ENCODE data around the gene CCDC88A. TPM values are rescaled to one million over a fixed set of nuclear protein-coding genes. Genes with fewer than 3 reads are reported as not detected.

Gene CCDC88A
- total RNA-seq, 1 donor from 2014 or later = 66.7 TPM

DNA sequence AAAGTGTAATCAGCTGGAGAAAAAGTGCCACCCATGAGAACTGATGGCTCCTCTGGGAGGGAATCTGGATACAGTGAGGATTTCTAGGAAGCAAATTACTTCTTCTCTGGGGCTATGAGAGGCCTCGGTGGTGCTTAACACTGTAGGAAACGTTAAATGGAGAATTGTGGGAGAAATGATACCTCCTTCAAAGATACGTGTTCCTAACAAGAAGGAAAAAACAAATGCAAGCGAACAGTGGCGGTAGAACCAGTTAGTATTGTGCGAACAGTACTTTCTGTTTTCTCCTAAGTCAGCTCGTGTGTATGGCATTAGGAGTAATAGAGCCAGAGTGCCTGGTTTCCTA is 150.0 kb downstream of the CCDC88A start:
- DNase-seq (ENCODE audit: low read depth) (no peak), FAIRE-seq (no peak)
- TF ChIP-seq, protein P1, sequence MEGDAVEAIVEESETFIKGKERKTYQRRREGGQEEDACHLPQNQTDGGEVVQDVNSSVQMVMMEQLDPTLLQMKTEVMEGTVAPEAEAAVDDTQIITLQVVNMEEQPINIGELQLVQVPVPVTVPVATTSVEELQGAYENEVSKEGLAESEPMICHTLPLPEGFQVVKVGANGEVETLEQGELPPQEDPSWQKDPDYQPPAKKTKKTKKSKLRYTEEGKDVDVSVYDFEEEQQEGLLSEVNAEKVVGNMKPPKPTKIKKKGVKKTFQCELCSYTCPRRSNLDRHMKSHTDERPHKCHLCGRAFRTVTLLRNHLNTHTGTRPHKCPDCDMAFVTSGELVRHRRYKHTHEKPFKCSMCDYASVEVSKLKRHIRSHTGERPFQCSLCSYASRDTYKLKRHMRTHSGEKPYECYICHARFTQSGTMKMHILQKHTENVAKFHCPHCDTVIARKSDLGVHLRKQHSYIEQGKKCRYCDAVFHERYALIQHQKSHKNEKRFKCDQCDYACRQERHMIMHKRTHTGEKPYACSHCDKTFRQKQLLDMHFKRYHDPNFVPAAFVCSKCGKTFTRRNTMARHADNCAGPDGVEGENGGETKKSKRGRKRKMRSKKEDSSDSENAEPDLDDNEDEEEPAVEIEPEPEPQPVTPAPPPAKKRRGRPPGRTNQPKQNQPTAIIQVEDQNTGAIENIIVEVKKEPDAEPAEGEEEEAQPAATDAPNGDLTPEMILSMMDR (IDR thresholded peaks at IDR 0.05; ENCODE audit: insufficient read depth, low read depth, low read length) = no peak
- TF ChIP-seq EZH2 (IDR thresholded peaks at IDR 0.05; ENCODE audit: insufficient read depth, low read length) = no peak
- Histone ChIP-seq H3K9me3 (ENCODE audit: insufficient read depth, low read depth, low read length) (no peaks in the 10 kb centered on the region), H3K36me3 (ENCODE audit: insufficient read depth, low read length) (peaks cover 2% of the 10 kb centered on the region), H3K27ac (ENCODE audit: low read depth, low read length) (peak overlapping the region; percentile 69), H3K9ac (ENCODE audit: low read length) (peak overlapping the region; percentile 92), H3K4me1 (ENCODE audit: insufficient read depth, low read length) (peaks cover 11% of the 10 kb centered on the region), H2AFZ (ENCODE audit: low read depth, low read length) (peak overlapping the region; percentile 98), H3K4me3 (ENCODE audit: insufficient read depth, low read depth, low read length) (peak overlapping the region; percentile 99), H3K4me2 (ENCODE audit: low read length) (peak overlapping the region; percentile 93), H3K79me2 (ENCODE audit: insufficient read depth, low read length) (peaks cover 11% of the 10 kb centered on the region), H4K20me1 (ENCODE audit: insufficient read depth, low read length) (no peaks in the 10 kb centered on the region), H3K27me3 (ENCODE audit: insufficient read depth, low read length) (no peaks in the 10 kb centered on the region)
- Mint-ChIP-seq H3K9me3 (ENCODE audit: unreplicated experiment) (no peaks in the 10 kb centered on the region), H3K36me3 (ENCODE audit: low read depth, unreplicated experiment) (no peaks in the 10 kb centered on the region), H3K4me1 (ENCODE audit: low read depth, unreplicated experiment) (no peaks in the 10 kb centered on the region), H3K4me3 (ENCODE audit: unreplicated experiment) (peak overlapping the region; percentile 95), H3K27ac (ENCODE audit: unreplicated experiment) (peak overlapping the region; percentile 86), H3K27me3 (ENCODE audit: low read depth, unreplicated experiment) (no peaks in the 10 kb centered on the region)

DNA sequence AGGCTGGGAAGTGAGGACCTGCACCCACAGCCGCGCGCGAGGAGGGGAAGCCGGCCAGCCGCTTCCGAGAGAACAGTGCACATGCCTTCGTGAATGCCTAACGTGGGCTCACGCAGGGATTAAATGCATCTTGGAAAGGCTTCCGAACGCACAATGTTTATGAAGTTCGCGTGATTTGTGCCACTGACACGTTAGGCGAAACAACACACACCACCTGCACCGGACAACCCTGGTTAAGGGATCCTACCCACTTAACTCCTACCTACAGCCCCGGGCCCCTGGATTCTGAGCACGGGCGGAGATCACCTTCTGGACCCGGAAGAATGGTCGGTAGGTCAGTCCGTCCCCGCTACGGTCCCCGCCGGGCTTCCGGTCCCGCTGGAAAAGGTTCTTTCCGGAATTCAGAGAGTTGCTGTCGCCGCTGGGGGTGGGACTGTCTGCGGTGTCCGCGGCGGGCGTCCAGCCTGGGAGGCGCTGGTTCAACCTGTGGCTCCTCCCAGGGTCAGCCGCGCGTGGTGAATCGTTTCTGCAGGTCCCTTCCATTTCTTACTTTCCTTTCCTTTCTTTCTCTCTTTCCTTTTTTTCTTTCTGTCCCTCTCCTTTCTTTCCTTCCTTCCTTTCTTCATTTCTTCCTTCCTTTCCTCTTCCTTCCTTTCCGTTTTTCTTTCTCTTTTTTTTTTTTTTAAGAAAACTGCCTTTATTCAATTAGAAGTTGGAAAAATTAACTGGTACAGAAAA is 150.6 kb downstream of the CCDC88A start, which contains the start of gene MTIF2:
TSS of gene MTIF2 (minus strand) at position 325 of the 738 bp plus-strand sequence. CDS start 5,373 bp downstream, outside the sequence.
- Histone ChIP-seq H3K27ac (ENCODE audit: low read depth, low read length) (peak within 1 kb of the TSS; percentile 69), H3K4me3 (ENCODE audit: insufficient read depth, low read depth, low read length) (peak within 1 kb of the TSS; percentile 99), H3K79me2 (ENCODE audit: insufficient read depth, low read length) (peaks cover 11% of the 10 kb centered on the region), H3K36me3 (ENCODE audit: insufficient read depth, low read length) (peaks cover 2% of the 10 kb centered on the region), H4K20me1 (ENCODE audit: insufficient read depth, low read length) (no peaks in the 10 kb centered on the region), H3K27me3 (ENCODE audit: insufficient read depth, low read length) (no peaks in the 10 kb centered on the region), H3K9me3 (ENCODE audit: insufficient read depth, low read depth, low read length) (no peaks in the 10 kb centered on the region), H3K4me2 (ENCODE audit: low read length) (peak within 1 kb of the TSS; percentile 93), H3K4me1 (ENCODE audit: insufficient read depth, low read length) (peaks cover 11% of the 10 kb centered on the region), H2AFZ (ENCODE audit: low read depth, low read length) (peak within 1 kb of the TSS; percentile 98), H3K9ac (ENCODE audit: low read length) (peak within 1 kb of the TSS; percentile 92)
- FAIRE-seq (no peak), DNase-seq (ENCODE audit: low read depth) (peak; percentile 87)
- Mint-ChIP-seq H3K4me1 (ENCODE audit: low read depth, unreplicated experiment) (no peaks in the 10 kb centered on the region), H3K27ac (ENCODE audit: unreplicated experiment) (peak within 1 kb of the TSS; percentile 92), H3K9me3 (ENCODE audit: unreplicated experiment) (no peaks in the 10 kb centered on the region), H3K4me3 (ENCODE audit: unreplicated experiment) (peak within 1 kb of the TSS; percentile 95), H3K27me3 (ENCODE audit: low read depth, unreplicated experiment) (no peaks in the 10 kb centered on the region), H3K36me3 (ENCODE audit: low read depth, unreplicated experiment) (no peaks in the 10 kb centered on the region)
- no peak for TF ChIP-seq EZH2 (IDR thresholded peaks at IDR 0.05; ENCODE audit: insufficient read depth, low read length)
- TF ChIP-seq, protein P1 (IDR thresholded peaks at IDR 0.05; ENCODE audit: insufficient read depth, low read depth, low read length) = no peak

Data from astrocyte (in vitro differentiated cells and primary cell).